Caco-2 (cell line): ENCODE data around the gene B3GALT4. TPM values are rescaled to one million over a fixed set of nuclear protein-coding genes. Genes with fewer than 3 reads are reported as not detected.

ENCODE experiments used
- BruUV-seq: library from RNA; stranded (reverse); fragments of 400-500 nt; replicated peaks from 2 replicates; lab custom pipeline; 2021; lab: Mats Ljungman, UMichigan
- CTCF ChIA-PET: fragments of 300-600 bp; sonication (Branson Sonifier 250); formaldehyde crosslinking; loops from one replicate; lab custom pipeline; 2022; ENCODE audit warnings: antibody characterized with exemption; lab: Charles Lee
- POLR2A ChIA-PET: fragments of 300-600 bp; sonication (Branson Sonifier 250); formaldehyde crosslinking; loops from one replicate; lab custom pipeline; 2022; ENCODE audit warnings: antibody characterized with exemption; lab: Charles Lee
- DNase-seq, 2 experiments: peaks; one replicate each; pipeline versions ENCODE4 v3.0.0 to v3.0.0-alpha.2; 2020 to 2022
- H3K27me3 ChIP-seq: replicated peaks from 2 replicates; pipeline ENCODE4 v1.6.0; 2011; ENCODE audit warnings: low read length; ENCODE audit not compliant: control insufficient read depth, insufficient read depth
- H3K36me3 ChIP-seq: 2 replicates; pipeline ENCODE4 v1.5.1; 2011; ENCODE audit warnings: low read length; ENCODE audit not compliant: control insufficient read depth, insufficient read depth
- H3K4me1 ChIP-seq: fragments of 250-450 bp; sonication (Bioruptor Pico); 2 replicates; pipeline ENCODE4 v1.5.1; 2020; ENCODE audit warnings: mild to moderate bottlenecking
- H3K4me3 ChIP-seq: 2 replicates; pipeline ENCODE4 v1.5.1; 2011; ENCODE audit warnings: low read depth, mild to moderate bottlenecking, control low read depth, low read length
- H3K9me3 ChIP-seq: fragments of 250-450 bp; sonication (Bioruptor Pico); 2 replicates; pipeline ENCODE4 v1.5.1; 2020; ENCODE audit warnings: mild to moderate bottlenecking, moderate library complexity
- H3K27ac Mint-ChIP-seq: one replicate; pipeline ENCODE4 v1.8.0; 2022; ENCODE audit warnings: mixed read lengths; ENCODE audit not compliant: unreplicated experiment
- H3K27me3 Mint-ChIP-seq: one replicate; pipeline ENCODE4 v1.8.0; 2022; ENCODE audit warnings: mixed read lengths; ENCODE audit not compliant: insufficient read depth, unreplicated experiment
- H3K36me3 Mint-ChIP-seq: one replicate; pipeline ENCODE4 v1.8.0; 2022; ENCODE audit warnings: mild to moderate bottlenecking, mixed read lengths; ENCODE audit not compliant: insufficient read depth, unreplicated experiment
- H3K4me1 Mint-ChIP-seq: one replicate; pipeline ENCODE4 v1.8.0; 2022; ENCODE audit warnings: low read depth, mixed read lengths; ENCODE audit not compliant: unreplicated experiment
- H3K4me3 Mint-ChIP-seq: one replicate; pipeline ENCODE4 v1.8.0; 2022; ENCODE audit warnings: mild to moderate bottlenecking, moderate library complexity, mixed read lengths; ENCODE audit not compliant: unreplicated experiment
- H3K9me3 Mint-ChIP-seq: one replicate; pipeline ENCODE4 v1.8.0; 2022; ENCODE audit warnings: mixed read lengths; ENCODE audit not compliant: unreplicated experiment
- CTCF ChIP-seq, 2 experiments: fragments of 200-600 bp in 1 of 2; IDR thresholded peaks; 1 replicate in 1 of 2; 2 replicates in 1 of 2; pipeline versions ENCODE4 v1.5.1 to v1.8.0; 2011 to 2022; ENCODE audit warnings: antibody characterized with exemption in 1 of 2, control low read depth in 1 of 2, inconsistent platforms in 1 of 2, low read depth in 1 of 2, low read length in 1 of 2, mild to moderate bottlenecking in 1 of 2, moderate library complexity in 1 of 2; ENCODE audit not compliant: insufficient read depth in 1 of 2, severe bottlenecking in 1 of 2, unreplicated experiment in 1 of 2
- intact Hi-C: fragments of 100-400 bp; cut with micrococcal nuclease; formaldehyde crosslinking; loops from one replicate; pipeline ENCODE4 v1.10.0; 2022; ENCODE audit not compliant: unreplicated experiment
- total RNA-seq: library from RNA; stranded (reverse); gene quantifications from 2 replicates; pipeline ENCODE4 v1.2.3, GENCODE V29; 2022

B3GALT4 gene
- total RNA-seq, 1 experiment from 2014 or later: 0.34 TPM

- CTCF ChIA-PET: interaction anchor here (0.6 to 2.0 kb wide), 9 partner anchors 19 to 386 kb away, joined by 3 to 20 read pairs (median 4); partner anchors contain the start of gene RGL2
- Mint-ChIP-seq H3K4me1 (peaks cover 45% of the 10 kb centered on the region), H3K27ac (peak overlapping the region; percentile 90), H3K27me3 (no peaks in the 10 kb centered on the region), H3K36me3 (peaks cover 60% of the 10 kb centered on the region), H3K9me3 (no peaks in the 10 kb centered on the region), H3K4me3 (peak overlapping the region; percentile 89)
- no peak for DNase-seq
- Histone ChIP-seq H3K27me3 (no peaks in the 10 kb centered on the region), H3K4me1 (peaks cover 22% of the 10 kb centered on the region), H3K36me3 (peaks cover 5% of the 10 kb centered on the region), H3K9me3 (no peaks in the 10 kb centered on the region), H3K4me3 (peak overlapping the region; percentile 73)
- POLR2A ChIA-PET: interaction anchor here (0.6 to 1.9 kb wide), 15 partner anchors 19 to 1498 kb away, joined by 4 to 22 read pairs (median 6); partner anchors contain the start of genes CUTA, KIFC1, PFDN6 and RGL2
- intact Hi-C loops: no loop called here
- BruUV-seq: no TSS peak
- no peak for TF ChIP-seq CTCF (IDR thresholded peaks at IDR 0.05; ENCODE audit: insufficient read depth in 1 of 2, low read depth in 1 of 2, low read length in 1 of 2, severe bottlenecking in 1 of 2, unreplicated experiment in 1 of 2)
These were observed 41.6 kb downstream of the B3GALT4 start for GRCh38 chr6:33318426-33319073.

GRCh38 chr6:33319939-33320314 is 43.0 kb downstream of the B3GALT4 start:
- no peaks in the 10 kb centered on the region for H3K27me3 Mint-ChIP-seq
- ChIA-PET CTCF (no interaction called here), POLR2A (no interaction called here)
- peaks cover 38% of the 10 kb centered on the region for H3K4me1 Mint-ChIP-seq
- no peak for TF ChIP-seq CTCF (IDR thresholded peaks at IDR 0.05; ENCODE audit: insufficient read depth in 1 of 2, low read depth in 1 of 2, low read length in 1 of 2, severe bottlenecking in 1 of 2, unreplicated experiment in 1 of 2)
- intact Hi-C loops: no loop called here
- no peak overlapping the region for H3K27ac Mint-ChIP-seq
- Histone ChIP-seq H3K27me3 (no peaks in the 10 kb centered on the region), H3K4me3 (no peak overlapping the region), H3K4me1 (peaks cover 16% of the 10 kb centered on the region), H3K9me3 (no peaks in the 10 kb centered on the region), H3K36me3 (peaks cover 5% of the 10 kb centered on the region)
- no TSS peak for BruUV-seq
- no peak for DNase-seq
- peak overlapping the region; percentile 41 for H3K4me3 Mint-ChIP-seq
- H3K9me3 Mint-ChIP-seq: no peaks in the 10 kb centered on the region
- peaks cover 53% of the 10 kb centered on the region for H3K36me3 Mint-ChIP-seq

GRCh38 chr6:33320315-33321181 is 43.6 kb downstream of the B3GALT4 start:
- no peak for DNase-seq
- ChIA-PET POLR2A (no interaction called here), CTCF (interaction anchor here (0.5 kb wide), 1 partner anchor 24 kb away, joined by 3 read pairs; no protein-coding TSS in a partner anchor)
- Mint-ChIP-seq H3K4me3 (peak overlapping the region; percentile 84), H3K4me1 (peaks cover 38% of the 10 kb centered on the region), H3K36me3 (peaks cover 53% of the 10 kb centered on the region), H3K27ac (no peak overlapping the region), H3K27me3 (no peaks in the 10 kb centered on the region), H3K9me3 (no peaks in the 10 kb centered on the region)
- H3K4me3 ChIP-seq: no peak overlapping the region
- H3K27me3 ChIP-seq: no peaks in the 10 kb centered on the region
- H3K36me3 ChIP-seq: peaks cover 5% of the 10 kb centered on the region
- no TSS peak for BruUV-seq
- intact Hi-C loops: no loop called here
- peaks cover 11% of the 10 kb centered on the region; the same call in 1 of the 2 replicates for H3K4me1 ChIP-seq
- H3K9me3 ChIP-seq: no peaks in the 10 kb centered on the region
- TF ChIP-seq CTCF (IDR thresholded peaks at IDR 0.05; ENCODE audit: insufficient read depth in 1 of 2, low read depth in 1 of 2, low read length in 1 of 2, severe bottlenecking in 1 of 2, unreplicated experiment in 1 of 2): no peak
